ENCODE results near the gene ADCY1. TPM values are rescaled to one million over a fixed set of nuclear protein-coding genes. Genes with fewer than 3 reads are reported as not detected.
A peak's percentile ranks its signal among the peaks of the same experiment; 100 is the strongest.

Gene ADCY1
- total RNA-seq, 1 donor from 2014 or later = 9.4 TPM

DNA sequence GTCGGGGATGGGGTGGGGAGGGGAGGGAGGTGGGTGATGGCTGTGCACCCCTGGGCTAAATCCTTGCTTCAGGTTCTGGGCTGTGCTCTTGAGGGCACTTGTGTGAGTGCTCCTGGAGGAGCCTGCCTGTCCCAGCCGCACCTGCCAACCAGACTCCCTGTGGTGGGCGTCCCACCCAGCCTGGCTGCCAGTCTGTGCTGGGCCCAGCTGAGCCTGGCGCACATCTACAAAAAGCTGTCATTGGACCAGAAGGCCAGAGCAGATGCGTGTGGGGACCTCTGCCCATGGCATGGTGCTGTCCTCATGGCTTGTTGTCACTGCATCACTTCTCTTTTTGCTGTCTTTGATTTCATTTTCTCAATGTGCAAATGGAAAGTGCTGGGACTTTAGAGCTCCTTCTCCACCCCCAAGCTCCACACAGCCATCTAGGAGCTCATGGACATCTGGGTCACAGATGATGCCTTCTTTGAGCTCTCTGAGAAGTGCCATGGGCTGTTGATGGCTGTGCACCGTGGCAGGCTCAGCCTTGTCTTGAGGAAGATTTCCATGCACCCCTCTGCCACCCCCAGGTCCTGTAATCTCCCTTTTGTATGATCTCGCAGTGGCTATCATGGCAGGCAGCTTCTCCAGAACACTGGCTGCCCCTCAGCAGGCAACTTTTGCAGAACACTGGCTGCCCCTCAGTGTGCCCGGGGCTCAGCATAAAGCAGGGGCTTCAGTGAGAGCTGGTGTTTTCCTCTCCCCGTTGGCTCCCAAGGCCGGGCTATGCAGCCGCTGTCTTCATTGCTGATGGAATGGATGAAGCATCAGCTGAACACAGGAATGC, 83.9 kb downstream of the ADCY1 start:
- intact Hi-C loops (cut with micrococcal nuclease) = no loop called here
- Mint-ChIP-seq H3K9me3 (no peaks in the 10 kb centered on the region), H3K27me3 (ENCODE audit: low read depth) (no peaks in the 10 kb centered on the region), H3K36me3 (ENCODE audit: low read depth) (no peaks in the 10 kb centered on the region), H3K27ac (no peak overlapping the region), H3K4me1 (ENCODE audit: low read depth) (no peaks in the 10 kb centered on the region), H3K4me3 (ENCODE audit: low read depth) (no peak overlapping the region)
- DNase-seq (ENCODE audit: low spot score) = no peak

- intact Hi-C loops (cut with micrococcal nuclease) = no loop called here
- H3K4me3 Mint-ChIP-seq (ENCODE audit: low read depth) = no peak overlapping the region
- H3K27me3 Mint-ChIP-seq (ENCODE audit: low read depth) = no peaks in the 10 kb centered on the region
- no peak for DNase-seq (ENCODE audit: low spot score)
- H3K36me3 Mint-ChIP-seq (ENCODE audit: low read depth) = no peaks in the 10 kb centered on the region
- H3K27ac Mint-ChIP-seq = no peak overlapping the region
- H3K9me3 Mint-ChIP-seq = no peaks in the 10 kb centered on the region
- H3K4me1 Mint-ChIP-seq (ENCODE audit: low read depth) = no peaks in the 10 kb centered on the region
Measured at GRCh38 chr7:45658716-45659495, 84.7 kb downstream of the ADCY1 start.

GRCh38 chr7:45659496-45660139, 85.5 kb downstream of the ADCY1 start:
- no peak overlapping the region for H3K4me3 Mint-ChIP-seq (ENCODE audit: low read depth)
- no peak overlapping the region for H3K27ac Mint-ChIP-seq
- intact Hi-C loops (cut with micrococcal nuclease) = no loop called here
- no peaks in the 10 kb centered on the region for H3K4me1 Mint-ChIP-seq (ENCODE audit: low read depth)
- H3K27me3 Mint-ChIP-seq (ENCODE audit: low read depth) = no peaks in the 10 kb centered on the region
- no peaks in the 10 kb centered on the region for H3K36me3 Mint-ChIP-seq (ENCODE audit: low read depth)
- no peaks in the 10 kb centered on the region for H3K9me3 Mint-ChIP-seq
- DNase-seq (ENCODE audit: low spot score) = no peak

DNA sequence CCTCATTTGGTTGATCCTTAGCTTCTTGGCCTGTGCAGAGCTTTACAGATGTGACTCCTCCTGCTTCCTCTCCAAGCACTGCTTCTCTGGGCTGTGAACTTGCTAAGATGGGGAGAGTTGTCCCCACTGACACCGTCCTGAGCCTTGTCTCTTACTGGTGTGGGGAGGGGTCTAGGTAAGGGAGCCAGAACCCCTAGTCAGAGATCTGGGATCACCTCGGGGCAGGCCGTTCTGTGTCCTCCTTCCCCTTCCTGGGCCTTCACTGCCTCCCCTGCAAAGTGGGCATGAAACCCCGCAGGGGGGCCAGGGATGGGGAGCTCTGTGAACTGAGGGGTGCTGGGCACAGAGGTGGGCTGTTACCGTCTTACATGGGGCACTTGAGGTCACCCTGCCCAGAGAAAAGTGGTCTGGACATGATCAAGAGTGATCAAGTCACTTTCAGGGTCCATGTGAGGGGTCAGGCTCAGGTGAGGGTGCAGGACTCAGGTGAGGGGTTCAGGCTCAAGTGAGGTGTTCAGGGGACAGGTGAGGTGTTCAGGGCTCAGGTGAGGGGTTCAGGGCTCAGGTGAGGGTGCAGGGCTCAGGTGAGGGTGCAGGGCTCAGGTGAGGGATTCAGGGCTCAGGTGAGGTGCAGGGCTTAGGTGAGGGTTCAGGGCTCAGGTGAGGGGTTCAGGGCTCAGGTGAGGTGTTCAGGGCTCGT, 86.2 kb downstream of the ADCY1 start:
- Mint-ChIP-seq H3K4me3 (ENCODE audit: low read depth) (no peak overlapping the region), H3K9me3 (no peaks in the 10 kb centered on the region), H3K36me3 (ENCODE audit: low read depth) (no peaks in the 10 kb centered on the region), H3K27me3 (ENCODE audit: low read depth) (no peaks in the 10 kb centered on the region), H3K4me1 (ENCODE audit: low read depth) (no peaks in the 10 kb centered on the region), H3K27ac (no peak overlapping the region)
- intact Hi-C loops (cut with micrococcal nuclease) = no loop called here
- no peak for DNase-seq (ENCODE audit: low spot score)

- H3K4me3 Mint-ChIP-seq (ENCODE audit: low read depth) = no peak overlapping the region
- H3K9me3 Mint-ChIP-seq = no peaks in the 10 kb centered on the region
- no peak overlapping the region for H3K27ac Mint-ChIP-seq
- H3K4me1 Mint-ChIP-seq (ENCODE audit: low read depth) = no peaks in the 10 kb centered on the region
- H3K36me3 Mint-ChIP-seq (ENCODE audit: low read depth) = no peaks in the 10 kb centered on the region
- H3K27me3 Mint-ChIP-seq (ENCODE audit: low read depth) = no peaks in the 10 kb centered on the region
- DNase-seq (ENCODE audit: low spot score) = no peak
- intact Hi-C loops (cut with micrococcal nuclease) = no loop called here
Measured at GRCh38 chr7:45660901-45661211, 86.7 kb downstream of the ADCY1 start.

GRCh38 chr7:45661302-45661995, 87.3 kb downstream of the ADCY1 start:
- no peaks in the 10 kb centered on the region for H3K9me3 Mint-ChIP-seq
- H3K4me3 Mint-ChIP-seq (ENCODE audit: low read depth) = no peak overlapping the region
- H3K36me3 Mint-ChIP-seq (ENCODE audit: low read depth) = no peaks in the 10 kb centered on the region
- no peaks in the 10 kb centered on the region for H3K27me3 Mint-ChIP-seq (ENCODE audit: low read depth)
- H3K4me1 Mint-ChIP-seq (ENCODE audit: low read depth) = no peaks in the 10 kb centered on the region
- DNase-seq (ENCODE audit: low spot score) = no peak
- intact Hi-C loops (cut with micrococcal nuclease) = no loop called here
- no peak overlapping the region for H3K27ac Mint-ChIP-seq

DNA sequence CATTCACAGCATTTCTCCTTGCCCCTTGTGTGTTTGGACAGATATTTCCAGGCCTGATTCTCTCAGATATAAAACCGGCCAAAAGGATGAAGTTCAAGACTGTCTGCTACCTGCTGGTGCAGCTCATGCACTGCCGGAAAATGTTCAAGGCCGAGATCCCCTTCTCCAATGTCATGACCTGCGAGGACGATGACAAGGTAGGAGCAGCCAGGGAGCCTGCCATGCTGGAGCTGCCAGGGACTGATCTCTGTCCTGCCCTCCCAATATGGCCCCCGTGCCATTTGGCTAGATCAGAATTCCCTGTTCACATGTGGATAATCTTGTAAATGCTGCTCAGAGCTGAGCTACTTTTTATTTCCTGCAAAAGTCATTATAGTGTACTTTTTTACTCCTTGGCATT, 87.8 kb downstream of the ADCY1 start:
- intact Hi-C loops (cut with micrococcal nuclease) = no loop called here
- DNase-seq (ENCODE audit: low spot score) = no peak
- Mint-ChIP-seq H3K27me3 (ENCODE audit: low read depth) (no peaks in the 10 kb centered on the region), H3K4me3 (ENCODE audit: low read depth) (no peak overlapping the region), H3K36me3 (ENCODE audit: low read depth) (no peaks in the 10 kb centered on the region), H3K9me3 (no peaks in the 10 kb centered on the region), H3K27ac (no peak overlapping the region), H3K4me1 (ENCODE audit: low read depth) (no peaks in the 10 kb centered on the region)

- no peak overlapping the region for H3K27ac Mint-ChIP-seq
- H3K27me3 Mint-ChIP-seq (ENCODE audit: low read depth) = no peaks in the 10 kb centered on the region
- no peaks in the 10 kb centered on the region for H3K4me1 Mint-ChIP-seq (ENCODE audit: low read depth)
- H3K4me3 Mint-ChIP-seq (ENCODE audit: low read depth) = no peak overlapping the region
- no peak for DNase-seq (ENCODE audit: low spot score)
- no peaks in the 10 kb centered on the region for H3K36me3 Mint-ChIP-seq (ENCODE audit: low read depth)
- no peaks in the 10 kb centered on the region for H3K9me3 Mint-ChIP-seq
- intact Hi-C loops (cut with micrococcal nuclease) = no loop called here
Measured at GRCh38 chr7:45662540-45663166, 88.5 kb downstream of the ADCY1 start.

- H3K9me3 Mint-ChIP-seq = no peaks in the 10 kb centered on the region
- no peak overlapping the region for H3K4me3 Mint-ChIP-seq (ENCODE audit: low read depth)
- H3K36me3 Mint-ChIP-seq (ENCODE audit: low read depth) = no peaks in the 10 kb centered on the region
- no peaks in the 10 kb centered on the region for H3K27me3 Mint-ChIP-seq (ENCODE audit: low read depth)
- H3K4me1 Mint-ChIP-seq (ENCODE audit: low read depth) = no peaks in the 10 kb centered on the region
- no peak for DNase-seq (ENCODE audit: low spot score)
- no peak overlapping the region for H3K27ac Mint-ChIP-seq
- intact Hi-C loops (cut with micrococcal nuclease) = no loop called here
Measured at GRCh38 chr7:45663167-45663921, 89.2 kb downstream of the ADCY1 start.

DNA sequence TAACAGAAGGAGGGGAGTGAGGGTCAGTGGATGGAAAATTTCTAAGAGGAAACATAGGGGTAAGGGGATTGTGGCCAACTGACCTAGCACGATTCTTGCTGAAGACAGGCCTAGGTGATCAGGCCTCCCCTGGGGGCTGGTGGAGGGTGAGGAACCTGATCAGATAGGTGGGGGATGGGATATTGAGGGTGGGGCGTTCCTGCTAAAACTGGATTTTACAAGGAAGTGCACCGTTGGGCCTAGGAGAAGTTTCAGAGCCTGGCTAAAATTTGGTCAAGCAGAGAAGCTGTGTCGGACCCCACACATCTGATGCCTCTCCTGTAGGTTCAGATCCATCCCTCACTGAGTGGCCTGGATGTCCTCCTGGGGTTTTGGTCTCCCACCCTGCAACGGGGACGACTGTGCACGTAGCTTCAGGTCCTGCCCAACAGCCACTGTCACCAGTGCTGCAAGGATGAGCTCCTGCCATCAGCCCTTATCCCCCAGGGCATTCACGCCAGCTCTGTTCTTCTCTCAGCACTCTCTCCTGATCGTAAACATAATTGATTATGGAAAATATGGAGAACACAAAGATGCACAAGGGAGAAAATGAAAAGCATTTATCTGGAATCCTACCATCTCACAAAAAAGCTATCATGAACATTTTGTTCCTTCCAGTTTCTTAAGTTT, 89.9 kb downstream of the ADCY1 start:
- peak; percentile 1 for DNase-seq (ENCODE audit: low spot score)
- intact Hi-C loops (cut with micrococcal nuclease) = no loop called here
- Mint-ChIP-seq H3K4me1 (ENCODE audit: low read depth) (no peaks in the 10 kb centered on the region), H3K27me3 (ENCODE audit: low read depth) (peaks cover 2% of the 10 kb centered on the region), H3K9me3 (no peaks in the 10 kb centered on the region), H3K36me3 (ENCODE audit: low read depth) (no peaks in the 10 kb centered on the region), H3K27ac (no peak overlapping the region), H3K4me3 (ENCODE audit: low read depth) (no peak overlapping the region)

GRCh38 chr7:45665172-45665571, 91.0 kb downstream of the ADCY1 start:
- no peaks in the 10 kb centered on the region for H3K36me3 Mint-ChIP-seq (ENCODE audit: low read depth)
- no peak for DNase-seq (ENCODE audit: low spot score)
- intact Hi-C loops (cut with micrococcal nuclease) = no loop called here
- peaks cover 2% of the 10 kb centered on the region for H3K27me3 Mint-ChIP-seq (ENCODE audit: low read depth)
- no peak overlapping the region for H3K27ac Mint-ChIP-seq
- H3K9me3 Mint-ChIP-seq = no peaks in the 10 kb centered on the region
- H3K4me1 Mint-ChIP-seq (ENCODE audit: low read depth) = no peaks in the 10 kb centered on the region
- H3K4me3 Mint-ChIP-seq (ENCODE audit: low read depth) = no peak overlapping the region

All from activated T-helper 2 cell treated with anti-CD3 and anti-CD28 coated beads, Interferon-gamma antibody, Interleukin-2, Interleukin-4, amounts not matched to agents 10 μg/mL and 5 μg/mL and 100 μg/mL, durations not matched to agents 14 hours and 24 hours and 36 hours (primary cell).